Measurements from ENCODE around the gene ABCB4. TPM values are rescaled to one million over a fixed set of nuclear protein-coding genes. Genes with fewer than 3 reads are reported as not detected.

Gene ABCB4
- total RNA-seq, 2 experiments from 2014 or later: 1.2 TPM; not detected in 1

- peak overlapping the region; percentile 62 for H3K4me3 ChIP-seq (ENCODE audit: low read depth, low read length, poor library complexity, severe bottlenecking)
- TSS peak; percentile 62 for BruUV-seq (replicated peaks)
- no peaks in the 10 kb centered on the region for H3K9me2 ChIP-seq (ENCODE audit: insufficient read depth, low read length)
- ChIA-PET CTCF (ENCODE audit: unreplicated experiment) (no interaction called here), POLR2A (interaction anchor here (0.6 to 0.7 kb wide), 3 partner anchors 13 to 253 kb away, joined by 3 read pairs; no protein-coding TSS in a partner anchor)
- H3K36me3 ChIP-seq (ENCODE audit: insufficient read depth, low read length): no peaks in the 10 kb centered on the region
- H3K79me2 ChIP-seq (ENCODE audit: insufficient read depth, low read depth, low read length): no peaks in the 10 kb centered on the region
- DNase-seq (ENCODE audit: low spot score): peak; percentile 82
- H3K4me2 ChIP-seq (ENCODE audit: low read length): peak overlapping the region; percentile 94
- peak overlapping the region; percentile 82 for H2AFZ ChIP-seq (ENCODE audit: low read length)
- TF ChIP-seq CTCF (conservative IDR thresholded peaks at IDR 0.05; ENCODE audit: low read length) (no peak), EZH2phosphoT487 (IDR thresholded peaks at IDR 0.05; ENCODE audit: borderline replicate concordance, low read depth, low read length) (no peak)
- no peaks in the 10 kb centered on the region for H4K20me1 ChIP-seq (ENCODE audit: insufficient read depth, low read length)
- intact Hi-C loops (cut with micrococcal nuclease; ENCODE audit: unreplicated experiment): loop anchor here (1.0 to 10.0 kb wide), 3 partner anchors 129 to 740 kb away; partner anchors contain the start of genes CROT and DMTF1
- no peaks in the 10 kb centered on the region for H3K9me3 ChIP-seq (ENCODE audit: low read length)
- H3K27ac ChIP-seq (ENCODE audit: low read depth, low read length, poor library complexity, severe bottlenecking): peak overlapping the region; percentile 26
- peaks cover 18% of the 10 kb centered on the region for H3K4me1 ChIP-seq (ENCODE audit: insufficient read depth, low read length, poor library complexity, severe bottlenecking)
These were observed 734 bp downstream of the ABCB4 start for GRCh38 chr7:87474533-87475358.

GRCh38 chr7:87473986-87474385, 1.5 kb downstream of the ABCB4 start:
- Histone ChIP-seq H3K27ac (ENCODE audit: low read depth, low read length, poor library complexity, severe bottlenecking) (peak overlapping the region; percentile 26), H3K36me3 (ENCODE audit: insufficient read depth, low read length) (no peaks in the 10 kb centered on the region), H3K79me2 (ENCODE audit: insufficient read depth, low read depth, low read length) (no peaks in the 10 kb centered on the region), H4K20me1 (ENCODE audit: insufficient read depth, low read length) (no peaks in the 10 kb centered on the region), H2AFZ (ENCODE audit: low read length) (no peak overlapping the region), H3K4me3 (ENCODE audit: low read depth, low read length, poor library complexity, severe bottlenecking) (peak overlapping the region; percentile 62), H3K9me3 (ENCODE audit: low read length) (no peaks in the 10 kb centered on the region), H3K4me2 (ENCODE audit: low read length) (peak overlapping the region; percentile 94), H3K9me2 (ENCODE audit: insufficient read depth, low read length) (no peaks in the 10 kb centered on the region), H3K4me1 (ENCODE audit: insufficient read depth, low read length, poor library complexity, severe bottlenecking) (peaks cover 18% of the 10 kb centered on the region)
- ChIA-PET CTCF (ENCODE audit: unreplicated experiment) (no interaction called here), POLR2A (interaction anchor here (0.6 to 0.7 kb wide), 3 partner anchors 12 to 252 kb away, joined by 3 read pairs; no protein-coding TSS in a partner anchor)
- BruUV-seq (replicated peaks): no TSS peak
- TF ChIP-seq CTCF (conservative IDR thresholded peaks at IDR 0.05; ENCODE audit: low read length) (no peak), EZH2phosphoT487 (IDR thresholded peaks at IDR 0.05; ENCODE audit: borderline replicate concordance, low read depth, low read length) (no peak)
- intact Hi-C loops (cut with micrococcal nuclease; ENCODE audit: unreplicated experiment): loop anchor here (1.0 to 10.0 kb wide), 3 partner anchors 129 to 741 kb away; partner anchors contain the start of genes CROT and DMTF1
- no peak for DNase-seq (ENCODE audit: low spot score)

GRCh38 chr7:87473192-87473591, 2.3 kb downstream of the ABCB4 start:
- DNase-seq (ENCODE audit: low spot score): no peak
- Histone ChIP-seq H3K79me2 (ENCODE audit: insufficient read depth, low read depth, low read length) (no peaks in the 10 kb centered on the region), H3K27ac (ENCODE audit: low read depth, low read length, poor library complexity, severe bottlenecking) (no peak overlapping the region), H3K4me2 (ENCODE audit: low read length) (peak overlapping the region; percentile 10; the same call in 1 of the 2 replicates), H3K9me3 (ENCODE audit: low read length) (no peaks in the 10 kb centered on the region), H3K4me1 (ENCODE audit: insufficient read depth, low read length, poor library complexity, severe bottlenecking) (peaks cover 18% of the 10 kb centered on the region), H3K36me3 (ENCODE audit: insufficient read depth, low read length) (no peaks in the 10 kb centered on the region), H3K4me3 (ENCODE audit: low read depth, low read length, poor library complexity, severe bottlenecking) (no peak overlapping the region), H4K20me1 (ENCODE audit: insufficient read depth, low read length) (no peaks in the 10 kb centered on the region), H3K9me2 (ENCODE audit: insufficient read depth, low read length) (no peaks in the 10 kb centered on the region), H2AFZ (ENCODE audit: low read length) (no peak overlapping the region)
- TF ChIP-seq CTCF (conservative IDR thresholded peaks at IDR 0.05; ENCODE audit: low read length): no peak
- no peak for TF ChIP-seq EZH2phosphoT487 (IDR thresholded peaks at IDR 0.05; ENCODE audit: borderline replicate concordance, low read depth, low read length)
- ChIA-PET POLR2A (no interaction called here), CTCF (ENCODE audit: unreplicated experiment) (no interaction called here)
- intact Hi-C loops (cut with micrococcal nuclease; ENCODE audit: unreplicated experiment): loop anchor here (5.0 to 10.0 kb wide), 2 partner anchors 321 to 742 kb away; partner anchors contain the start of gene DMTF1
- BruUV-seq (replicated peaks): no TSS peak
